H1 (cell line): ENCODE results near the gene CIAO2B. TPM values are rescaled to one million over a fixed set of nuclear protein-coding genes. Genes with fewer than 3 reads are reported as not detected.

Source experiments
- CTCF ChIA-PET: fragments of 300-600 bp; sonication (Branson Sonifier 250); formaldehyde crosslinking; loops from one replicate; lab custom pipeline; 2021; ENCODE audit not compliant: partially characterized antibody; lab: Charles Lee
- POLR2A ChIA-PET: fragments of 300-600 bp; sonication (Branson Sonifier 250); formaldehyde crosslinking; loops from one replicate; lab custom pipeline; 2021; ENCODE audit warnings: inconsistent platforms; ENCODE audit not compliant: partially characterized antibody; lab: Charles Lee
- DNase-seq, 2 experiments: peaks; one replicate each; pipeline versions ENCODE4 v3.0.0 to v3.0.0-alpha.2; 2010 to 2022; ENCODE audit warnings: low spot score in 2 of 2, low read depth in 1 of 2, mixed read lengths in 1 of 2
- FAIRE-seq: peaks from 2 replicates; lab custom pipeline; 2011; peaks lifted over from hg19 to GRCh38; lab: Jason Lieb, UNC
- H2AFZ ChIP-seq: 2 replicates; pipeline ENCODE4 v1.8.1; 2012; ENCODE audit warnings: low read length, inconsistent platforms
- H2AK5ac ChIP-seq: 2 replicates; pipeline ENCODE4 v1.6.1; 2013; ENCODE audit warnings: low read depth, low read length
- H2BK120ac ChIP-seq: replicated peaks from 2 replicates; pipeline ENCODE3; 2013; ENCODE audit warnings: low read depth, low read length, inconsistent platforms
- H2BK12ac ChIP-seq: 2 replicates; pipeline ENCODE4 v1.6.1; 2013; ENCODE audit warnings: low read depth, low read length
- H2BK15ac ChIP-seq: 2 replicates; pipeline ENCODE4 v1.6.1; 2013; ENCODE audit warnings: low read length
- H2BK20ac ChIP-seq: 2 replicates; pipeline ENCODE4 v1.6.1; 2013; ENCODE audit warnings: low read length
- H2BK5ac ChIP-seq: 2 replicates; pipeline ENCODE4 v1.6.1; 2013; ENCODE audit warnings: low read depth, low read length
- H3K14ac ChIP-seq: 2 replicates; pipeline ENCODE4 v1.6.1; 2013; ENCODE audit warnings: inconsistent platforms; ENCODE audit not compliant: insufficient read length
- H3K18ac ChIP-seq: 2 replicates; pipeline ENCODE4 v1.6.1; 2013; ENCODE audit warnings: low read length; ENCODE audit errors: extremely low read depth
- H3K23ac ChIP-seq: 2 replicates; pipeline ENCODE4 v1.6.1; 2013; ENCODE audit warnings: inconsistent platforms; ENCODE audit not compliant: insufficient read length
- H3K23me2 ChIP-seq: 2 replicates; pipeline ENCODE4 v1.6.1; 2013; ENCODE audit warnings: low read depth, low read length
- H3K27ac ChIP-seq: 2 replicates; pipeline ENCODE4 v1.6.1; 2011; ENCODE audit warnings: low read depth, low read length, inconsistent platforms
- H3K27me3 ChIP-seq, 4 experiments: replicated peaks in 1 of 4; 1 replicate in 1 of 4; 2 replicates in 3 of 4; pipeline versions ENCODE4 v1.6.1 to v1.8.1; 2011 to 2013; ENCODE audit warnings: low read length in 3 of 4, mild to moderate bottlenecking in 3 of 4, inconsistent platforms in 2 of 4, mixed read lengths in 2 of 4, moderate library complexity in 1 of 4; ENCODE audit not compliant: control insufficient read depth in 3 of 4, insufficient read depth in 3 of 4; ENCODE audit errors: extremely low read depth in 1 of 4
- H3K36me3 ChIP-seq, 4 experiments: 2 replicates each; pipeline versions ENCODE4 v1.6.1 to v1.8.1; 2011 to 2013; ENCODE audit warnings: mild to moderate bottlenecking in 4 of 4, low read length in 3 of 4, moderate library complexity in 2 of 4, control low read depth in 1 of 4, inconsistent platforms in 1 of 4; ENCODE audit not compliant: insufficient read depth in 4 of 4, control insufficient read depth in 2 of 4
- H3K4ac ChIP-seq: replicated peaks from 2 replicates; pipeline ENCODE3; 2013; ENCODE audit warnings: low read length, low read depth, mixed read lengths, inconsistent platforms; ENCODE audit not compliant: insufficient read length
- H3K4me1 ChIP-seq, 4 experiments: replicated peaks in 1 of 4; 1 replicate in 1 of 4; 2 replicates in 3 of 4; pipeline versions ENCODE4 v1.6.1 to v1.8.1; 2011 to 2013; ENCODE audit warnings: low read length in 3 of 4, inconsistent platforms in 2 of 4, mixed read lengths in 1 of 4; ENCODE audit not compliant: insufficient read depth in 4 of 4, control insufficient read depth in 3 of 4
- H3K4me2 ChIP-seq, 2 experiments: 2 replicates each; pipeline versions ENCODE4 v1.6.1 to v1.8.1; 2011 to 2013; ENCODE audit warnings: low read depth in 2 of 2, low read length in 2 of 2, control low read depth in 1 of 2, inconsistent platforms in 1 of 2, mild to moderate bottlenecking in 1 of 2; ENCODE audit not compliant: insufficient read depth in 1 of 2
- H3K4me3 ChIP-seq, 4 experiments: fragments of 200-600, 300-600 bp in 1 of 4; sonication (generic), shearing (Covaris generic), sonication (Bioruptor Twin) in 1 of 4; 2 replicates each; pipeline versions ENCODE4 v1.5.1 to v1.8.1; 2011 to 2016; ENCODE audit warnings: low read length in 4 of 4, low read depth in 3 of 4, control low read depth in 2 of 4, inconsistent platforms in 2 of 4, mild to moderate bottlenecking in 2 of 4, mixed read lengths in 1 of 4, moderate library complexity in 1 of 4; ENCODE audit not compliant: insufficient read depth in 2 of 4; ENCODE audit errors: extremely low read depth in 1 of 4
- H3K56ac ChIP-seq: replicated peaks from 2 replicates; pipeline ENCODE3; 2013; ENCODE audit warnings: low read depth, mild to moderate bottlenecking, mixed read lengths, low read length, inconsistent platforms; ENCODE audit not compliant: insufficient read length
- H3K79me1 ChIP-seq: 2 replicates; pipeline ENCODE4 v1.6.1; 2013; ENCODE audit warnings: low read depth, low read length, control low read depth
- H3K79me2 ChIP-seq, 2 experiments: 2 replicates each; pipeline versions ENCODE4 v1.6.1 to v1.8.1; 2012 to 2013; ENCODE audit warnings: low read length in 2 of 2, mild to moderate bottlenecking in 2 of 2, inconsistent platforms in 1 of 2; ENCODE audit not compliant: insufficient read depth in 2 of 2, control insufficient read depth in 1 of 2
- H3K9ac ChIP-seq, 4 experiments: replicated peaks in 1 of 4; 1 replicate in 1 of 4; 2 replicates in 3 of 4; pipeline versions ENCODE4 v1.6.1 to v1.8.1; 2011 to 2013; ENCODE audit warnings: low read depth in 3 of 4, low read length in 3 of 4, control low read depth in 2 of 4, mild to moderate bottlenecking in 2 of 4, moderate library complexity in 2 of 4, inconsistent platforms in 1 of 4; ENCODE audit errors: extremely low read depth in 1 of 4
- H3K9me3 ChIP-seq, 2 experiments: 2 replicates each; pipeline versions ENCODE4 v1.6.1 to v1.8.1; 2012 to 2013; ENCODE audit warnings: mild to moderate bottlenecking in 2 of 2, moderate library complexity in 2 of 2, control low read depth in 1 of 2, inconsistent platforms in 1 of 2, low read depth in 1 of 2, low read length in 1 of 2, mixed read lengths in 1 of 2; ENCODE audit not compliant: insufficient read depth in 2 of 2
- H4K20me1 ChIP-seq, 2 experiments: replicated peaks in 1 of 2; 2 replicates each; pipeline versions ENCODE3 to v1.8.1; 2011 to 2013; ENCODE audit warnings: inconsistent platforms in 2 of 2, low read length in 2 of 2, mild to moderate bottlenecking in 1 of 2; ENCODE audit not compliant: insufficient read depth in 2 of 2, control insufficient read depth in 1 of 2
- H4K5ac ChIP-seq: 2 replicates; pipeline ENCODE4 v1.6.1; 2013; ENCODE audit warnings: low read length, low read depth, mixed read lengths, inconsistent platforms; ENCODE audit not compliant: insufficient read length
- H4K8ac ChIP-seq: 2 replicates; pipeline ENCODE4 v1.8.0; 2013; ENCODE audit warnings: mild to moderate bottlenecking, moderate library complexity, low read length, inconsistent platforms; ENCODE audit not compliant: insufficient read depth; ENCODE audit errors: extremely low read depth
- H4K91ac ChIP-seq: replicated peaks from 2 replicates; pipeline ENCODE3; 2013; ENCODE audit warnings: low read length, mixed read lengths, inconsistent platforms; ENCODE audit not compliant: insufficient read length
- ASH2L ChIP-seq: fragments of 200-600, 300-600 bp; sonication (generic); IDR thresholded peaks from one replicate; pipeline ENCODE4 v1.7.1; 2017; ENCODE audit warnings: low read length
- KDM1A ChIP-seq: fragments of 200-600, 300-600 bp; sonication (generic); IDR thresholded peaks from 2 replicates; pipeline ENCODE4 v1.7.1; 2016; ENCODE audit warnings: mild to moderate bottlenecking, low read length, borderline replicate concordance
- PHF8 ChIP-seq: fragments of 200-600 bp; sonication (generic); conservative IDR thresholded peaks from 2 replicates; pipeline ENCODE4 v1.7.1; 2012; ENCODE audit warnings: low read depth, mild to moderate bottlenecking, inconsistent platforms, low read length, moderate library complexity
- ZNF274 ChIP-seq: IDR thresholded peaks from 2 replicates; pipeline ENCODE4 v1.7.0; 2012; ENCODE audit warnings: low read length, borderline replicate concordance; ENCODE audit errors: extremely low read depth
- WGBS, 2 experiments: shearing (Covaris generic) in 1 of 2; methylation state at CpG; one replicate each; pipeline versions ENCODE4 v1.1.6 to v1.1.7; 2013 to 2015; ENCODE audit warnings: low lambda C conversion rate in 2 of 2, mixed read lengths in 2 of 2, inconsistent platforms in 1 of 2, low coverage in 1 of 2, missing lambda C conversion rate in 1 of 2; ENCODE audit not compliant: insufficient replicate concordance in 2 of 2, insufficient coverage in 1 of 2, insufficient read length in 1 of 2; ENCODE audit errors: extremely low coverage in 1 of 2, missing lambda C conversion rate in 1 of 2; 5-methylcytosine and 5-hydroxymethylcytosine counted together
- polyA plus RNA-seq, 7 experiments: library from polyadenylated mRNA; depleted of rRNA in 3 of 7; stranded (reverse) in 5 of 7; unstranded in 2 of 7; fragments of >200 nt in 5 of 7; fragments of 200-250 nt in 2 of 7; gene quantifications; 1 replicate in 5 of 7; 2 replicates in 1 of 7; 4 replicates in 1 of 7; pipeline versions ENCODE4 v1.2.1 to v1.2.3, GENCODE V29; 2011 to 2013; ENCODE audit warnings: missing spikeins in 2 of 7, mixed read lengths in 2 of 7
- total RNA-seq: library from RNA; stranded (reverse); fragmentation: NEBNext Ultra II Directional; extraction: Animal tissue kit (Norgen Biotek cat#: 25700); gene quantifications from 2 replicates; pipeline ENCODE4 v1.2.1, GENCODE V29; 2021

The CIAO2B gene
- total and polyA plus RNA-seq, 2 of the 8 experiments (the other 6 are each of a cell fraction or from before 2014, with no cell fraction given) = 65.6 to 248 TPM

GRCh38 chr16:66959704-66960161, 25.5 kb upstream of the CIAO2B start:
- CTCF ChIA-PET = interaction anchor here (0.6 to 12.2 kb wide), 16 partner anchors 6 to 578 kb away, joined by 3 to 130 read pairs (median 5); partner anchors contain the start of genes B3GNT9 and NOL3

More at GRCh38 chr16:66959704-66960161, 25.5 kb upstream of the CIAO2B start:
- H3K79me1 ChIP-seq = no peaks in the 10 kb centered on the region
- no peak overlapping the region for H3K4me2 ChIP-seq
- no peak overlapping the region for H3K23ac ChIP-seq
- no peak overlapping the region for H2BK5ac ChIP-seq
- no peak overlapping the region for H2AFZ ChIP-seq
- H3K56ac ChIP-seq = no peak overlapping the region
- no peaks in the 10 kb centered on the region for H3K36me3 ChIP-seq
- no peaks in the 10 kb centered on the region for H3K79me2 ChIP-seq
- no peak overlapping the region for H3K4ac ChIP-seq
- FAIRE-seq (no peak), DNase-seq (no peak)
- TF ChIP-seq KDM1A (no peak), ASH2L (no peak), ZNF274 (no peak), PHF8 (no peak)
- POLR2A ChIA-PET = interaction anchor here (1.7 kb wide), 1 partner anchor 14 kb away, joined by 6 read pairs; no protein-coding TSS in a partner anchor
- H3K9ac ChIP-seq = no peak overlapping the region
- no peak overlapping the region for H3K27ac ChIP-seq
- no peak overlapping the region for H2BK15ac ChIP-seq
- H2BK12ac ChIP-seq = no peak overlapping the region
- WGBS, 2 experiments = 88% methylated on average over 4 of the region's 5 CpGs; no CpG with 5 or more reads in 1 of the 2 experiments
- no peak overlapping the region for H3K14ac ChIP-seq
- H4K20me1 ChIP-seq = no peaks in the 10 kb centered on the region
- peaks cover 0 to 3% (median under 1%) of the 10 kb centered on the region in 4 experiments; a peak in 3 of 7 replicates for H3K4me1 ChIP-seq
- H3K18ac ChIP-seq = no peak overlapping the region
- no peaks in the 10 kb centered on the region for H3K27me3 ChIP-seq
- no peak overlapping the region for H4K8ac ChIP-seq
- H2BK120ac ChIP-seq = no peak overlapping the region
- no peak overlapping the region for H2BK20ac ChIP-seq
- H4K91ac ChIP-seq = no peak overlapping the region
- H2AK5ac ChIP-seq = no peak overlapping the region
- H4K5ac ChIP-seq = no peak overlapping the region
- H3K9me3 ChIP-seq = no peaks in the 10 kb centered on the region
- H3K23me2 ChIP-seq = no peaks in the 10 kb centered on the region; the same call in 1 of the 2 replicates
- H3K4me3 ChIP-seq = no peak overlapping the region
